Muscle layer of duodenum (tissue), 2 donors: ENCODE data around the gene RRAD.

ENCODE experiments used
- H3K27ac ChIP-seq: one replicate; pipeline ENCODE4 v1.7.0; 2013; ENCODE audit warnings: mild to moderate bottlenecking, low read length
- H3K27me3 ChIP-seq: one replicate; pipeline ENCODE4 v1.7.0; 2013; ENCODE audit warnings: low read depth, mild to moderate bottlenecking, control low read depth, low read length
- H3K36me3 ChIP-seq, 2 donors: one replicate each; pipeline ENCODE4 v1.7.0; 2013; ENCODE audit warnings: low read length in 2 of 2, control low read depth in 1 of 2, mild to moderate bottlenecking in 1 of 2; ENCODE audit not compliant: insufficient read depth in 2 of 2, control insufficient read depth in 1 of 2
- H3K4me1 ChIP-seq, 2 donors: one replicate each; pipeline ENCODE4 v1.7.0; 2013; ENCODE audit warnings: low read length in 2 of 2, mild to moderate bottlenecking in 2 of 2, control low read depth in 1 of 2, moderate library complexity in 1 of 2; ENCODE audit not compliant: insufficient read depth in 2 of 2, control insufficient read depth in 1 of 2
- H3K4me3 ChIP-seq, 2 donors: one replicate each; pipeline ENCODE4 v1.7.0; 2013; ENCODE audit warnings: low read length in 2 of 2, low read depth in 1 of 2, mild to moderate bottlenecking in 1 of 2
- H3K9me3 ChIP-seq, 2 donors: one replicate each; pipeline ENCODE4 v1.7.0; 2013; ENCODE audit warnings: low read length in 2 of 2, control low read depth in 1 of 2, mild to moderate bottlenecking in 1 of 2; ENCODE audit not compliant: control insufficient read depth in 1 of 2
- donor health status: healthy.

Gene RRAD

GRCh38 chr16:66931665-66932064, 6.3 kb upstream of the RRAD start:
- Histone ChIP-seq H3K27me3 (no peaks in the 10 kb centered on the region), H3K9me3 (no peaks in the 10 kb centered on the region), H3K4me3 (no peak overlapping the region), H3K4me1 (peaks cover 8 to 45% of the 10 kb centered on the region in 2 donors), H3K36me3 (peaks cover 0 to 11% of the 10 kb centered on the region in 2 donors), H3K27ac (no peak overlapping the region)

DNA sequence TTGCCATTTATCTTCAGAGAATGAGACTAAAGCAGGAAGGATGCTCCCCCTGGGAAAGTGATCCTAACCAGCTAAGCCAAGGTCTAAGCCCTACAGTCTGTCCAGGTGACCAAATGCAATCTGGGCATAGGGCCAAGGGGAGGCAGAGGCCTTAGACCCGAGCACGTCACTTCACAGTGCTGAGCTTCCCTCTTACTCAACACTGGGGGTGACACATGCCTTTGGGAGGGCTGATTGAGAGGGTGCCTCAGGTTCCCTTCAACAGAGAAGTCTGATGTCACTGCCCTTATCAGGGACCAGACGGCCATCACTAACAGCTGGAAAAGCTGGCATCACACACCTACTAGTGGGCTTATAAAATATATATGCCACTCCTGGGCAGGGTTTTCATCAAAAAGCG, 4.9 kb upstream of the RRAD start:
- H3K4me1 ChIP-seq: peaks cover 8 to 42% of the 10 kb centered on the region in 2 donors
- H3K27me3 ChIP-seq: peaks cover 7% of the 10 kb centered on the region
- no peaks in the 10 kb centered on the region for H3K9me3 ChIP-seq
- no peak overlapping the region for H3K27ac ChIP-seq
- peaks cover 0 to 11% of the 10 kb centered on the region in 2 donors for H3K36me3 ChIP-seq
- no peak overlapping the region for H3K4me3 ChIP-seq

DNA sequence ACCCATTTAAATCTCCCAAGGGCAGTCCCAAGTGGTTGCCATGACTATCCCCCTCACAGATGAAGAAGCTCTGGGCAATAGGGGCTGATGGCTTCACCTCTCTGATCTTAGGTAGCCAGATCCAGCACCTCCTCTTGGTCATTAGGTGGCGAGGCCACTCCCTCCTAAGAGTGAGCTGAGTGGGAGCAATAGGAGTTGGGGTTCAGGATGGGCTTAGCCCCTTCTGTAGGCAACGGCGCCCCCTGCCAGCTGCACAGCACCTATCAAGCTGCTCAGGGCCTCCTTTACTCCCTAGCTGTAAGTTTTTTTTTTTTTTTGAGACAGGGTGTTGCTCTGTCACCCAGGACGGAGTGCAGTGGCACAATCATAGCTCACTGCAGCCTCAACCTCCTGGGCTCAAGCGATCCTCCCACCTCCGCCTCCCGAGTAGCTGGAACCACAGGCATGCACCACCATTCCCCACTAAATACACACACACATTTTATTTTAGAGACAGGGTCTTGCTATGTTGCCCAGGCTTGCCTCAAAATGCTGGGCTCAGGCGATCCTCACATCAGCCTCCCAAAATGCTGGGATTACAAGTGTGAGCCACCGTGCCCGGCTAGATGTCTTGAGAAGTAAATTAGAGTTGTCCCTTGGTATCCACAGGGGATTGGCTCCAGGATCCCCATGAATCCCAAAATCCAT, 3.5 kb upstream of the RRAD start:
- Histone ChIP-seq H3K36me3 (peaks cover 0 to 11% of the 10 kb centered on the region in 2 donors), H3K27ac (no peak overlapping the region), H3K4me3 (no peak overlapping the region), H3K27me3 (peaks cover 7% of the 10 kb centered on the region), H3K4me1 (peaks cover 8 to 48% of the 10 kb centered on the region in 2 donors), H3K9me3 (no peaks in the 10 kb centered on the region)

DNA sequence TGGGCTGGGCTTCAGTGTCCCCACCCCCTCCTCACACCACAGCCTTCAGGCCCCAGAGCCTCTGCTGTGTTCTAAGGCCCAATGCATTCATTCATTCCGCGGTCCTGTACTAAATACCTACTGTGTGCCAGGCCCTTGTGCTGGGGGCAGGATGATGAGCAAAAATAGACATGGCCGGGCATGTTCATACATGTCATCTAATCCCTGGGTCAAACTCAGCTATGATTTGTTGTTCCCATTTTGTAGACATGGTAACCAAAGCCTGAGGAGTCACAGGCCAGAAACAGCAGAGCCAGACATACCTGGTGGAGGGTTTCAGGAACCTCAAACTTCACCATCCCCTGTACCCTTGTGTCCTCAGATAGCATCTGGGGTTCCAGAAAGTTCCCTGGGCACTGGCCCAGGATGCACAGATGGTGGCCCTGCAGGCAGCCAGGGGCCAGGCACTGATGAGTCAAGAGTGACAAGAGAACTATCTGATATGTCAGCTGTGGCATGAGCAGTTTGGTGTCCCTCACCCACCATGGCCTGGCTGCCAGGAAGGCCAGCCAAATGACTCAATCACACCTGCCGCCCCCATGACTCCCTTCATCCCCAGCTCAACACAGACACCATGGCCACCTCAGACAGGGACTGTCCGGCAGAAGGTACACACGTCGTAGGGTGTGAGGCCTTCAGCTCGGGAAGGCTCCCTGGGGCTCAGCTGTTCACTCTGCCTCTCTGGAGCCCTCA, 2.7 kb upstream of the RRAD start:
- Histone ChIP-seq H3K36me3 (peaks cover 0 to 11% of the 10 kb centered on the region in 2 donors), H3K27ac (no peak overlapping the region), H3K27me3 (peaks cover 7% of the 10 kb centered on the region), H3K9me3 (no peaks in the 10 kb centered on the region), H3K4me1 (peaks cover 0 to 50% of the 10 kb centered on the region in 2 donors), H3K4me3 (no peak overlapping the region)

DNA sequence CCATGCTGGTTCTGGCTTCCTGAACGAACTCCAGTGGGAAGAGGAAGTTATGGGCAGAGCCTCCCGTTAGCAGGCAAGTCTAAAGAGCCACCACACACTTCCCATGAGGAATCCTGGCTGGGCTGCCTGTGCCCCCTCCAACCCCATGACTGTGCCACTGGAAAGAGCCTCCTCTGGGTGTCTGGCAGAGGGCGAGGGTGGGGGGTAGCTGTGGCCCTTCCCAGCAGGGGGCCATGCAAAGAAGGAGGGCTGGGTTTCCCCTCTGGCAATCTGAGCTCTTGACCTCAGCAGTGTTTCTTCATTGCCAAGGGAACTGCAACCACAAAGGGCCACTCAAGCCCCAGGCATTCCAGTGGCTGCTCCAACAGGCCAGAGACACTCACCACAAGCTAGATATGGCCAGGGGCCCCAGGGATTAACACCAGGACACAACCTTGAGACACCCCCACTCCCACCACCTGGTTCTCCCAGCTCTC, 1.7 kb upstream of the RRAD start:
- Histone ChIP-seq H3K36me3 (peaks cover 0 to 3% of the 10 kb centered on the region in 2 donors), H3K27ac (peak overlapping the region; percentile 31), H3K27me3 (peaks cover 7% of the 10 kb centered on the region), H3K4me1 (peaks cover 0 to 48% of the 10 kb centered on the region in 2 donors), H3K4me3 (no peak overlapping the region), H3K9me3 (no peaks in the 10 kb centered on the region)

GRCh38 chr16:66926171-66926947, 1.0 kb upstream of the RRAD start:
- H3K4me1 ChIP-seq: peaks cover 0 to 52% of the 10 kb centered on the region in 2 donors
- peak overlapping the region in 1 of 2 donors; percentile 77 for H3K4me3 ChIP-seq
- peak overlapping the region; percentile 63 for H3K27ac ChIP-seq

GRCh38 chr16:66924527-66925321, 611 bp downstream of the RRAD start:
- H3K27ac ChIP-seq: no peak overlapping the region

More at GRCh38 chr16:66926171-66926947, 1.0 kb upstream of the RRAD start:
- H3K36me3 ChIP-seq: no peaks in the 10 kb centered on the region
- H3K27me3 ChIP-seq: peaks cover 7% of the 10 kb centered on the region
- no peaks in the 10 kb centered on the region for H3K9me3 ChIP-seq

DNA sequence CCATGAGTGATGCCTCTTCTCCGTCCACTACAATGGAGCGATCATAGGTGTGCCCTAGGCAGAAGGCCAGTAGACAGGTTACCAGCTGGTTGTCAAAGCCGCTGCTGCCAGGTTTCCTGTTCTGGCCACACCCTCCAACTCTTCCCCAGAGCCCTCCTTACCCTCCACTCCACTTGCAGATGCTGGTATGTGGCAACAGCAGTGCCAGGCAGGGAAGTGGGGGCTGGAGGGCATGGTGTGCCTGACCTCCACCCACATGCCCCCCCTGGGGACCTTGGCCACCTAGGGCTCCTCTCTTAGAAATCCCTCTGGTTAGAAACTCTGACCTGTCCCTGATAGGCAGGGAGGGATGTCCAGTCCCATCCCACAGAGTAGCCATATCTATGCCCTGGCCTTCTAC, 1.5 kb downstream of the RRAD start:
- Histone ChIP-seq H3K36me3 (no peaks in the 10 kb centered on the region), H3K4me1 (peaks cover 0 to 64% of the 10 kb centered on the region in 2 donors), H3K9me3 (no peaks in the 10 kb centered on the region), H3K4me3 (peak overlapping the region in 1 of 2 donors; percentile 39), H3K27me3 (peaks cover 7% of the 10 kb centered on the region), H3K27ac (no peak overlapping the region)

More at GRCh38 chr16:66924527-66925321, 611 bp downstream of the RRAD start:
- Histone ChIP-seq H3K4me3 (peak overlapping the region; percentile 16 to 77), H3K4me1 (peaks cover 0 to 58% of the 10 kb centered on the region in 2 donors), H3K9me3 (no peaks in the 10 kb centered on the region), H3K27me3 (peaks cover 7% of the 10 kb centered on the region), H3K36me3 (no peaks in the 10 kb centered on the region)

DNA sequence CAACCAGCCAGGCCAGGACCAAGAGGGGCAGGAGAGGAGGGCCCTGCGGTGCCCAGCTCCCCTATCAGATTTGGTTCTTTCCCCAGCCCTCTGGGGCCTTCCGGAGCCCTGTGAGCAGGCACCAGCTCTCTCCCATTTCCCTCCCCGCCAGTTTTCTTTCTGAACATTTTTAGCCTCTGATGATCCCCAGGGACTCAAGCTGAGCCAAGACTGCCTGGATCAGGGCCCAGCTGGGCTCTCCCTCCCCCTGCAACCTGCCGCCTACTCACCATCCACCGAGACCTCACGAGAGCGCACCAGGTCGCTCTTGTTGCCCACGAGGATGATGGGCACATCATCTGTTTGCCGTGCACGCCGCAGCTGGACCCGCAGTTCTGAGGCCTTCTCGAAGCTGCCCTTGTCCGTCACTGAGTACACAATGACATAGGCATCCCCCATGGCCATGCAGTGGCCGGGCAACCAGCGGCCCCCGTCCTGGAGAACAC, 2.0 kb downstream of the RRAD start:
- H3K9me3 ChIP-seq: no peaks in the 10 kb centered on the region
- peak overlapping the region; percentile 31 for H3K27ac ChIP-seq
- no peaks in the 10 kb centered on the region for H3K36me3 ChIP-seq
- H3K27me3 ChIP-seq: peaks cover 7% of the 10 kb centered on the region
- H3K4me1 ChIP-seq: peaks cover 0 to 64% of the 10 kb centered on the region in 2 donors
- H3K4me3 ChIP-seq: peak overlapping the region in 1 of 2 donors; percentile 39

DNA sequence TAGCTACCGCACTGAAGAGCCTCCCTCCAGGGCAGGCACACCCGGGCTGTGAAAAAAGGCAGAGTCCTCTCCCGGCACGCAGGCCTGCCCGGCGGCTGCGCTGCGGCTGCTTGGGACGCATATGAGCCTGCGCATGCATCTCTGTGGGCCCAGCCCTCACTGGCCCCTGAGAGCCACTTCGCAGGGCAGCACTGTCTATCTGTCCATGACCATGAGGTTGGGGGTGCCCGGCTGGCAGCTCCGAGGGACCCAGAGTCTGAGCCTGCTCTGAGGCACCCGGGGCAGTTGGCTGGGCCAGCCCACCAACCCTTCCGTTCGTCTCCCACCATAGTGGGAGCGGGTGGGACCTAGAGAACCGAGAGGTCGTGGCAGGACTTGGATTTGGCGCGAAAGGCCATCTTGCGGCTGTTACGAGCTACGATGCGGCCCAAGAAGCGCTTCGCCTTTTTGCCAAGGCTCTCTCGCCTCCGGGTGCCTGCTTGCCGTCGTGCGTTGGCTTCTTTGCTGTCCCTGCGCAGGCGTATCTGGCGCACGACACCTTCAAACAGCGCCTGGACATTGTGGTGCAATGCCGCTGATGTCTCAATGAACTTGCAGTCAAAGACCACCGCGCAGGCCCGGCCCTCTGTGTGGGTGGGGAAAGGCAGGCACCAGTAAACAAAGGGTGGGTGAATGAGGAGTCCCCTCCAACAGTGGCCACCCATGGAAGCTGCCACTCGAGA, 3.4 kb downstream of the RRAD start:
- Histone ChIP-seq H3K4me3 (no peak overlapping the region), H3K36me3 (no peaks in the 10 kb centered on the region), H3K27me3 (peaks cover 7% of the 10 kb centered on the region), H3K27ac (no peak overlapping the region), H3K9me3 (no peaks in the 10 kb centered on the region), H3K4me1 (peaks cover 0 to 54% of the 10 kb centered on the region in 2 donors)
